SJSA1 (cell line): Measurements from ENCODE around the gene FOXRED1. TPM values are rescaled to one million over a fixed set of nuclear protein-coding genes. Genes with fewer than 3 reads are reported as not detected.

Source experiments
- DNase-seq, 2 experiments: peaks; one replicate each; pipeline ENCODE4 v3.0.0-alpha.2; 2015 to 2020; ENCODE audit warnings: low spot score in 2 of 2, low read depth in 1 of 2
- H3K27ac ChIP-seq: fragments of 250-450 bp; sonication (Bioruptor Pico); 2 replicates; pipeline ENCODE4 v1.5.1; 2020; ENCODE audit warnings: mild to moderate bottlenecking, moderate library complexity
- H3K27me3 ChIP-seq: fragments of 250-450 bp; sonication (Bioruptor Pico); replicated peaks from 2 replicates; pipeline ENCODE4 v1.5.1; 2020; ENCODE audit warnings: mild to moderate bottlenecking, moderate library complexity
- H3K36me3 ChIP-seq: fragments of 250-450 bp; sonication (Bioruptor Pico); 2 replicates; pipeline ENCODE4 v1.5.1; 2020; ENCODE audit warnings: mild to moderate bottlenecking
- H3K4me1 ChIP-seq: fragments of 250-450 bp; sonication (Bioruptor Pico); replicated peaks from 2 replicates; pipeline ENCODE4 v1.6.1; 2021; ENCODE audit warnings: mild to moderate bottlenecking
- H3K4me3 ChIP-seq: fragments of 250-450 bp; sonication (Bioruptor Pico); 2 replicates; pipeline ENCODE4 v1.5.1; 2020; ENCODE audit warnings: mild to moderate bottlenecking
- H3K9me3 ChIP-seq: fragments of 250-450 bp; sonication (Bioruptor Pico); replicated peaks from 2 replicates; pipeline ENCODE4 v1.5.1; 2020; ENCODE audit warnings: mild to moderate bottlenecking
- total RNA-seq: library from RNA; depleted of rRNA; stranded (reverse); fragments of >200 nt; shearing (Covaris generic); gene quantifications from 2 replicates; pipeline ENCODE4 v1.2.3, GENCODE V29; 2014

FOXRED1 gene
- total RNA-seq, 1 experiment from 2014 or later: 12.8 TPM

DNA sequence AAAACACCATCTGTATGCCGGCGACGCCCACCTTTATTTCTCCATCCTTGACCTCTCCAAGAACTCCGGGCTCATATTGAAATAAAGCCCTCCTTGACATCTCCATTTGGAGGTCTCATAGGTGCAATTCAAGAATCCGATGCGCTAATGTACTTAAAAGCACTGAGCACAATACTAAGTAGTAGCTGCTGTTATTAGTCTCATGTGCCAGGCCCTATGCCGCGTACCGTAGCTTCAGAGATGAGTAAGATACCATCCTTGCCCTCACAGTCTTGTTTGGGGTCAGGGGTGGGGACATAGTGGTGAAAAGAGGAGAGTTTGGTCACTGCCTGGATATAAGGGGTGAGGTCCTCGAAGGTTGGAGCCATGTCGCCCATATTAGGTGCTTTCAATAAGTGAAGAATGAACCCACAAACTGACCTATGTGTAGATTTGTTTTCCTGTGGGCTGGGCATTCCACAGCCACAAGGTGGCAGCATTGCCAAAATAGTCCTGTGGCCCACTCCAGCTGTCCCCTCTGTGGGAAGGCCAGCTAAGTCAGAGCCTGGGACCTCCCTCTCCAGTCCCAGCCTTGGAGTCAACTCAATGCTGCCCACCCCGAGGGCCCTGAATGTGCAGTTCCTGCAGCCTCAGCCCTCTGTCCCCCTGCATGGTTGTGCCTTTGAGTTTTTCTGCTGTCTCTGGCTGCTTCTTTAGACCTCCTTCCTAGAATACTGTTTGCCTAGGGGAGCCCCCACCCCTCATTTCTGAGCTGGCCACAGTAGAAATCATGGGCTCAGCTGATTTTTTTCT lies 41.4 kb downstream of the FOXRED1 start:
- Histone ChIP-seq H3K4me1 (no peaks in the 10 kb centered on the region), H3K4me3 (no peak overlapping the region), H3K27ac (no peak overlapping the region), H3K27me3 (no peaks in the 10 kb centered on the region), H3K9me3 (no peaks in the 10 kb centered on the region), H3K36me3 (0 out of 2 replicates have a peak, but pooled peaks cover 2% of the 10 kb centered on the region)
- DNase-seq: peak; percentile 32 to 64

DNA sequence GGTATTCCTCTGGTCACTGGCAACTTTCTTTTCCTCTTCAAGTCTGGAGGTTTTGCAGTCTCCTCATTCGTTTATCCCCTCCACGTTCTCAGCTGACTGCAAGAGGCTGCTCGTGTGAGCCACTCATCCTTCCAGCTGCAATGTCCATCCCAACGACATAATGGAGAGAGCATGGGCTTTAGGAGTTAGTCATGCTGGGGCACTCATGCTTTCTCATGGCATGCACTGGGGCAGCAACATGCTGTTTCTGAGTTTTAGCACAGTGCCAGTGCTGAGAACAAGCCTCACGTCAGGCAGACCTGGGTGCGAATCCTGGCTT lies 42.0 kb downstream of the FOXRED1 start:
- Histone ChIP-seq H3K4me1 (no peaks in the 10 kb centered on the region), H3K4me3 (no peak overlapping the region), H3K9me3 (no peaks in the 10 kb centered on the region), H3K27ac (no peak overlapping the region), H3K27me3 (no peaks in the 10 kb centered on the region), H3K36me3 (0 out of 2 replicates have a peak, but pooled peaks cover 2% of the 10 kb centered on the region)
- no peak for DNase-seq

GRCh38 chr11:126311401-126312291 lies 42.7 kb downstream of the FOXRED1 start:
- H3K4me3 ChIP-seq: no peak overlapping the region
- no peaks in the 10 kb centered on the region for H3K9me3 ChIP-seq
- no peak overlapping the region for H3K27ac ChIP-seq
- no peaks in the 10 kb centered on the region for H3K27me3 ChIP-seq
- 0 out of 2 replicates have a peak, but pooled peaks cover 2% of the 10 kb centered on the region for H3K36me3 ChIP-seq
- no peak for DNase-seq
- no peaks in the 10 kb centered on the region for H3K4me1 ChIP-seq

- 0 out of 2 replicates have a peak, but pooled peaks cover 2% of the 10 kb centered on the region for H3K36me3 ChIP-seq
- DNase-seq: no peak
- no peak overlapping the region for H3K27ac ChIP-seq
- no peaks in the 10 kb centered on the region for H3K27me3 ChIP-seq
- no peaks in the 10 kb centered on the region for H3K9me3 ChIP-seq
- peaks cover 8% of the 10 kb centered on the region for H3K4me1 ChIP-seq
- H3K4me3 ChIP-seq: no peak overlapping the region
Observed at GRCh38 chr11:126312961-126313360, 44.0 kb downstream of the FOXRED1 start.

DNA sequence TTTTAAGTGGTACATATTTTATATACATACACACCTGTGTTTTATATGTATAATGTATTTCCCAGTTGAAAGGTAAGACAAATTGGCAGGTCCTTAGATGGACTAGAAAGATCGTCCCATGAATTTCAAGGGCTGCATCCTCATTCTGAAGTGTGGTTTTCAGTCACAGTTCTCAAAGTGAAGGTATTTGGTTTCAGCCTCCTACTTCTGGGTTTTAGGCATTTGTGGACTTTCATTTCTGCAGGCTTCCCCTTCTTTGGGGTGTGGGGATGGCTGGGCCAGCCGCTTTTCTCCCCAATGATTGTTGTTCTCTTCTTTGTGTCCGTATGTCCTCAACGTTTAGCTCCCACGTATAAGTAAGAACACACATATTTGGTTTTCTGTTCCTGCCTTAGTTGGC lies 44.9 kb downstream of the FOXRED1 start:
- no peak for DNase-seq
- Histone ChIP-seq H3K27me3 (no peaks in the 10 kb centered on the region), H3K27ac (no peak overlapping the region), H3K36me3 (0 out of 2 replicates have a peak, but pooled peaks cover 2% of the 10 kb centered on the region), H3K4me3 (no peak overlapping the region), H3K9me3 (no peaks in the 10 kb centered on the region), H3K4me1 (peaks cover 17% of the 10 kb centered on the region)

- no peak overlapping the region for H3K4me3 ChIP-seq
- no peaks in the 10 kb centered on the region for H3K9me3 ChIP-seq
- no peak for DNase-seq
- H3K27me3 ChIP-seq: no peaks in the 10 kb centered on the region
- peaks cover 24% of the 10 kb centered on the region for H3K4me1 ChIP-seq
- H3K36me3 ChIP-seq: no peaks in the 10 kb centered on the region
- peak overlapping the region; percentile 68; the same call in 1 of the 2 replicates for H3K27ac ChIP-seq
Observed at GRCh38 chr11:126317432-126317755, 48.4 kb downstream of the FOXRED1 start.

DNA sequence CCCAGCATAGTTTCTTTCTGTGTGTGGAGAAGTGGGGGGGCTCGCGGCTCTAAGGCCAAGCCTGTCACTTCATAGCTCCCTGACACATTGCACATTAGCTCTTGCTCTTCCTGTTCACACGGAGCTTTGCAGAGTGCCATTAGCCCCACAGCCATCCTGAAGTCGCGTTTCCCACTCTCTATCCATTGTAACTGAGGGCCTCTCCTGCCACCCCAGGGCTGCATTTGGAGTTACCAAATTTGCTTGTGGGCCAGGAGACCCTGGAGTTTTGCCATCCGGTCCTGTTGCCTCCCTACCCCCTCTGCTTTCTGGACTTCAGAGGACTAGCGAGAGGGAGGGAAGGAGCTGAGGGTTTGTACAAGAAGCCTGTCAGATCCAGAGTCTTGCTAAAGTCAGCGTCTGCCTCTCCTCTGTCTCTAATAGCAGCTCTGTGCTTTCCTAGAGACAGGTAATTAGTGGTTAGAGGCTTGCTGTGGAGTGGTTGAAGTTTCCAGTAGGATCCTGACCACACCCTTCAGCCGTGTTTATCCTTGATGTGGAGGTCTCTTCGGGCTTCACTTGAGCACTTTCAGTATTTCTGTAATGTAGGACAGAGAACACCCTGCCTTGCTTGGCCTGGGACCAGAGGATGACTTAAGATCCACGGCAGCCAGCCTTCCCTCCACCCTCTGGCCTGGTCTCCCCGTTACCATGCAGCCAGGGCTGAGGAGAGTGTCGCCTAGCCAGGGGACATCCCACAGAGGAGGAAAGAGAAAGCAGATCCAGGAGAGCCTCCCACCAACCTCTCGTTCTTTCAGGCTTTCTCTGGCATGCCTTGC lies 49.0 kb downstream of the FOXRED1 start:
- Histone ChIP-seq H3K27me3 (no peaks in the 10 kb centered on the region), H3K4me1 (peaks cover 24% of the 10 kb centered on the region), H3K9me3 (no peaks in the 10 kb centered on the region), H3K4me3 (no peak overlapping the region), H3K36me3 (no peaks in the 10 kb centered on the region), H3K27ac (peak overlapping the region; percentile 68)
- DNase-seq: peak; percentile 59 to 67

- H3K4me3 ChIP-seq: no peak overlapping the region
- peak overlapping the region; percentile 68 for H3K27ac ChIP-seq
- no peaks in the 10 kb centered on the region for H3K9me3 ChIP-seq
- peak; percentile 52 to 62 for DNase-seq
- H3K36me3 ChIP-seq: no peaks in the 10 kb centered on the region
- H3K4me1 ChIP-seq: peaks cover 24% of the 10 kb centered on the region
- H3K27me3 ChIP-seq: no peaks in the 10 kb centered on the region
Observed at GRCh38 chr11:126318574-126319373, 49.8 kb downstream of the FOXRED1 start.

DNA sequence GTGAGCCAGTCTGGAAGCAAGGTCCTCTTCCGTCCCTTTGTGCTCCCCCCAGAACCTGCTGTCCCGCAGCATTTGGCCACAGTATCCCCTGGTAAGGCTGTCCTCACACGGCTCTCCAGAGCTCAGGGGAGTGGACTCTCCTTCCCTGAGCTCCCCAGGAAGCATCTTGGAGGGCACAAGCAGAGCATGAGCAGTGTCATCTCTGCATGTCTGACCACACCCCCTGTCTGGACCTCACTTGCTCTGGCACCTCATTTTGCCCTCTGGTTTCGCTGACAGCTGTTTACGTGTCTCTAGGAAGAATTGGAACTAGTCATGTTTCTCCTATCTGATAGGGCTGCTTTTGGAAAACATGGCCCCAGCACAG lies 50.4 kb downstream of the FOXRED1 start:
- no peak for DNase-seq
- Histone ChIP-seq H3K36me3 (no peaks in the 10 kb centered on the region), H3K4me1 (peaks cover 24% of the 10 kb centered on the region), H3K9me3 (no peaks in the 10 kb centered on the region), H3K4me3 (no peak overlapping the region), H3K27me3 (no peaks in the 10 kb centered on the region), H3K27ac (peak overlapping the region; percentile 68)

DNA sequence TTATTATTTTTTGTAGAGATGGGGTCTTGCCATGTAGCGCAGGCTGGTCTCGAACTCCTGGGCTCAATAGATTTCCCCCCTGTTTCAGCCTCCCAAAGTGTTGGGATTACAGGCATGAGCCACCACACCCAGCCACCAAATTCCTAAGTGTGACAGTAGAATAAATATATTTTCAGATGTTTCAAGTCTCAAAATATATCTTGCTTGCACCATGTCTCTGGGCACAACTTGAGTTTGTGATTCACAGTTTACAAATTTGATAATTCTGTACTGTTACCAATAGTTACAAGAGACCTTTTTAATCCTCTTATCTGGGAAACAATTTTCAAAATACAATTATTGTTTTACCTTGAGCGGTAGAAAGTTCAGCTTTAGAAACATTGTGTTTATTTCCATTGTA lies 54.0 kb downstream of the FOXRED1 start:
- no peak for DNase-seq
- Histone ChIP-seq H3K27me3 (no peaks in the 10 kb centered on the region), H3K4me3 (no peak overlapping the region), H3K4me1 (peaks cover 16% of the 10 kb centered on the region), H3K27ac (no peak overlapping the region), H3K36me3 (no peaks in the 10 kb centered on the region), H3K9me3 (no peaks in the 10 kb centered on the region)

- Histone ChIP-seq H3K9me3 (no peaks in the 10 kb centered on the region), H3K4me3 (no peak overlapping the region), H3K27ac (no peak overlapping the region), H3K4me1 (peaks cover 5% of the 10 kb centered on the region; the same call in 1 of the 2 replicates), H3K36me3 (no peaks in the 10 kb centered on the region; the same call in 1 of the 2 replicates), H3K27me3 (no peaks in the 10 kb centered on the region)
- DNase-seq: no peak
Observed at GRCh38 chr11:126327281-126328000, 58.5 kb downstream of the FOXRED1 start.
